BLaER1 treated with 17β-estradiol and CSF1 and Interleukin-3, amounts not matched to agents 10 nM and 100 nM (cell line): ENCODE measurements around the gene SHISAL1.
"Not testable (repeated sequence)": the region's sequence is repeated elsewhere in the genome, so short reads cannot be mapped to it uniquely, and the experiment has no call there.

Source experiments
- H3K27ac ChIP-seq, 11 experiments: shearing (Covaris generic); formaldehyde crosslinking; 2 replicates each; pipeline ENCODE4 v1.8.1; 2022
- H3K27me3 ChIP-seq, 11 experiments: shearing (Covaris generic); formaldehyde crosslinking; 2 replicates each; pipeline ENCODE4 v1.8.1; 2022
- H3K36me3 ChIP-seq, 11 experiments: shearing (Covaris generic); formaldehyde crosslinking; 2 replicates each; pipeline ENCODE4 v1.8.1; 2022
- H3K4me1 ChIP-seq, 10 experiments: shearing (Covaris generic); formaldehyde crosslinking; 2 replicates each; pipeline ENCODE4 v1.8.1; 2022
- H3K4me2 ChIP-seq, 11 experiments: shearing (Covaris generic); formaldehyde crosslinking; 2 replicates each; pipeline ENCODE4 v1.8.1; 2022
- H3K4me3 ChIP-seq, 10 experiments: shearing (Covaris generic); formaldehyde crosslinking; 2 replicates each; pipeline ENCODE4 v1.8.1; 2022
- H3K9ac ChIP-seq, 11 experiments: shearing (Covaris generic); formaldehyde crosslinking; 2 replicates each; pipeline ENCODE4 v1.8.1; 2022
- H3K9me3 ChIP-seq, 11 experiments: shearing (Covaris generic); formaldehyde crosslinking; replicated peaks in 1 of 11; 2 replicates each; pipeline ENCODE4 v1.8.1; 2022
- H4K20me1 ChIP-seq, 11 experiments: shearing (Covaris generic); formaldehyde crosslinking; 2 replicates each; pipeline ENCODE4 v1.8.1; 2022
- Cebpa-rat ChIP-seq, 11 experiments: shearing (Covaris generic); IDR thresholded peaks; 2 replicates each; pipeline ENCODE4 v1.8.1; 2022

SHISAL1 gene

DNA sequence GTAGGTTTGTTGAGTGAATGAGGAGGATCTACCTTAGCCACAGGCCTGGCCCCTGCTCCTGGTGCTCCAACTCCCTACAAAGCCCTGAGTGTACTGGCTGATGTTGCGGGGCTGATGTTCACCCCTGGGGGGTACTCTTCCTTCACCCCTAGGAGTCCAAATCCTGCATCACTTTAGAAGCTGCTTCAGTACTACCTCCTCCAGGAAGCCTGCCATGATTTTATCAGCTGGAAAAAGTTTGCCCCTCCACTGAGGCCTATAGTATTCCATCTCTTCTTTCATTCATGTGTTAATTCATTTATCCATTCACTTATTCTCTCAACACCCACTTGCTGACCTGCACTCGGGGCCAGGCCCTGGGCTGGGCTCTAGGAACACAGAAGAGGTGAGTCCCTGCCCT is 7.8 kb downstream of the SHISAL1 start:
- Histone ChIP-seq H3K27me3 (peaks cover 0 to 3% (median 0%) of the 10 kb centered on the region in 11 experiments; a peak in 1 of 22 replicates), H3K27ac (no peak overlapping the region), H3K4me2 (no peak overlapping the region), H4K20me1 (no peaks in the 10 kb centered on the region; a peak in 2 of 22 replicates), H3K4me3 (no peak overlapping the region), H3K9ac (no peak overlapping the region), H3K9me3 (no peaks in the 10 kb centered on the region), H3K36me3 (no peaks in the 10 kb centered on the region), H3K4me1 (peaks cover 0 to 21% (median 13%) of the 10 kb centered on the region in 10 experiments; a peak in 13 of 20 replicates)
- no peak for TF ChIP-seq Cebpa-rat (IDR thresholded peaks at IDR 0.05)

DNA sequence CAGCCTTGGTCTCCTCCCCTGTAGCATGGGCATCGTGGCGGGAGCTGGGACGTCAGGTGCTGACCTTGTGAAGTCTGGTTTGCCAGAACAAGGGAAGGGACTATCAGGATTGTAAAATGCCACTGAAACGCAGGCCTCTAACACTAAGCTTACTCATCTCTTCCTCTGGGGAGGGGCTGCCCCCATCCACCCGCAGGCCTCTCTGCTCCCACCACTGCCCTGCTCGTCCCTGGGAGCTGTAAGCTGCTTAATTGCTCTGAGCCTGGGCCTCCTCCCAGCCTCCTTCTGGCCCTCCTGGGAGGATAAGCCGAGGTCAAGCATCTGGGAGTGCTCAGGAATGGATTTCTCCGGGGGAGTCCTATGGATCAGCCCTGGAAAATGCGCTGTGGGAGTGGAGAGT is 8.4 kb downstream of the SHISAL1 start:
- no peak overlapping the region for H3K27ac ChIP-seq
- peaks cover 0 to 16% (median 7%) of the 10 kb centered on the region in 10 experiments; a peak in 13 of 20 replicates for H3K4me1 ChIP-seq
- H3K4me3 ChIP-seq = no peak overlapping the region
- H3K9me3 ChIP-seq = no peaks in the 10 kb centered on the region
- no peaks in the 10 kb centered on the region for H3K36me3 ChIP-seq
- TF ChIP-seq Cebpa-rat (IDR thresholded peaks at IDR 0.05) = no peak
- no peak overlapping the region for H3K4me2 ChIP-seq
- H3K9ac ChIP-seq = no peak overlapping the region
- peaks cover 0 to 3% (median 0%) of the 10 kb centered on the region in 11 experiments; a peak in 1 of 22 replicates for H3K27me3 ChIP-seq
- H4K20me1 ChIP-seq = no peaks in the 10 kb centered on the region; a peak in 2 of 22 replicates

DNA sequence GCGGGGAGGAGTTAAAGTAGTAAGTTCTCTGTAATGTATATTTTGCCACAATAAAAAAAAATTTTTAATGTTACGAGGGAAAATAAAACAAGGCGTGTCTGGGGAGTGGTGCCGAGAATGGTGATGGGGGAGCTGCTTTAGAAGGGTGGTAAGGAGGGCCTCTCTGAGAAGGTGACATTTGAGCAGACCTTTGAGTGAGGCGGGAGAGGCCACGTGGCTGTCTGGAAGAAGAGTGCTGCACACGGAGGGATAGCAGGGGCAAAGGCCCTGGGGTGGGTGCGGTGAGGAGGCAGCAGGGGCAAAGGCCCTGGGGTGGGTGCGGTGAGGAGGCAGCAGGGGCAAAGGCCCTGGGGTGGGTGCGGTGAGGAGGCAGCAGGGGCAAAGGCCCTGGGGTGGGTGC is 10.4 kb downstream of the SHISAL1 start:
- not testable (repeated sequence) for H3K9me3 ChIP-seq, H3K27ac ChIP-seq, H3K4me2 ChIP-seq, H3K4me3 ChIP-seq, H3K36me3 ChIP-seq, H4K20me1 ChIP-seq, H3K4me1 ChIP-seq, H3K27me3 ChIP-seq, H3K9ac ChIP-seq

DNA sequence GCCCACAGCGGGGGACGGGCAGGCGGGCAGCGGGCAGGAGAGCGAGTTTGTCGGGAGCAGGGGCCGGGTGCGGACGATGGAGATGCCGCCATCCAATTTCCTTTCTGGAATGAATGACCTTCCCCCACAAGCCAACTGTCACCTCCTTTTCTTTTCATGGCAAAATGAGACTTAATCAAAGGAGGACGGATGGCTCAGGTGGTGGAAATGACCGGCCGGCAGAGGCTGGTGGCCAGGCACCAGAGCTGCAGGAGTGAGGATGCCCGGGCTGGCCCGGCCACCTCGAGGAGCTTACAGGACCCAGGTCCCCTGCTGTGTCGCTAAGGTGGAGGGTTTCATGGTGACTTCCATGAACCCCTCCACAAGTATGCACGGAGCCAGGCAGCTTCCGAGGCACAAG is 11.7 kb downstream of the SHISAL1 start:
- Histone ChIP-seq H3K9me3 (no peaks in the 10 kb centered on the region), H3K36me3 (no peaks in the 10 kb centered on the region), H4K20me1 (peaks cover 0 to 8% (median 0%) of the 10 kb centered on the region in 11 experiments; a peak in 2 of 22 replicates), H3K4me1 (peaks cover 0 to 7% (median 0%) of the 10 kb centered on the region in 10 experiments; a peak in 3 of 20 replicates), H3K9ac (no peak overlapping the region), H3K27me3 (peaks cover 0 to 3% (median 0%) of the 10 kb centered on the region in 11 experiments; a peak in 2 of 22 replicates), H3K27ac (no peak overlapping the region), H3K4me2 (no peak overlapping the region), H3K4me3 (no peak overlapping the region)
- TF ChIP-seq Cebpa-rat (IDR thresholded peaks at IDR 0.05) = no peak

DNA sequence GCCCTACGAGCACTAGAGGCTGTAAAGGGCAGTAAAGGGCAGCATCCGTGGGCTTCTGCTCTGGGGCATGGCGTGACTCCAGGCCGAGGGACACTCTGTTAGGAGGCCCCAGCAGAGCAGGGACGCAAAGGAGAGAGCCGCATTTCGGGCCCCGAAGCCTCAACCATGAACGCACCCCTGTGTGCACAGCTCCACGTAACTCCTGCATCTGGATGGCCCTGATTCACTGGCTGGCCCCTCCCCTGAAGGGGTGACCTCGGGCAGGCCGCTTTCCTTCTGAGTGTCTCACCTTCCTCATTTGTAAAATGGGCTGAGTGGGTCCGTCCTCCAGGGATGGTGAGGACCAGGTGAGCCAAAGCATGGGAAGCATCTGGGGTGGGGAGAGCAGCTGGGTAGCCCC is 13.6 kb downstream of the SHISAL1 start:
- no peak for TF ChIP-seq Cebpa-rat (IDR thresholded peaks at IDR 0.05)
- Histone ChIP-seq H4K20me1 (peaks cover 0 to 8% (median 0%) of the 10 kb centered on the region in 11 experiments; a peak in 2 of 22 replicates), H3K36me3 (no peaks in the 10 kb centered on the region), H3K4me1 (peaks cover 0 to 7% (median 0%) of the 10 kb centered on the region in 10 experiments; a peak in 3 of 20 replicates), H3K4me3 (no peak overlapping the region), H3K27me3 (peaks cover 0 to 3% (median 0%) of the 10 kb centered on the region in 11 experiments; a peak in 2 of 22 replicates), H3K27ac (no peak overlapping the region), H3K4me2 (no peak overlapping the region), H3K9me3 (peaks cover 5 to 9% (median 7%) of the 10 kb centered on the region in 11 experiments; a peak in 21 of 22 replicates), H3K9ac (no peak overlapping the region)

DNA sequence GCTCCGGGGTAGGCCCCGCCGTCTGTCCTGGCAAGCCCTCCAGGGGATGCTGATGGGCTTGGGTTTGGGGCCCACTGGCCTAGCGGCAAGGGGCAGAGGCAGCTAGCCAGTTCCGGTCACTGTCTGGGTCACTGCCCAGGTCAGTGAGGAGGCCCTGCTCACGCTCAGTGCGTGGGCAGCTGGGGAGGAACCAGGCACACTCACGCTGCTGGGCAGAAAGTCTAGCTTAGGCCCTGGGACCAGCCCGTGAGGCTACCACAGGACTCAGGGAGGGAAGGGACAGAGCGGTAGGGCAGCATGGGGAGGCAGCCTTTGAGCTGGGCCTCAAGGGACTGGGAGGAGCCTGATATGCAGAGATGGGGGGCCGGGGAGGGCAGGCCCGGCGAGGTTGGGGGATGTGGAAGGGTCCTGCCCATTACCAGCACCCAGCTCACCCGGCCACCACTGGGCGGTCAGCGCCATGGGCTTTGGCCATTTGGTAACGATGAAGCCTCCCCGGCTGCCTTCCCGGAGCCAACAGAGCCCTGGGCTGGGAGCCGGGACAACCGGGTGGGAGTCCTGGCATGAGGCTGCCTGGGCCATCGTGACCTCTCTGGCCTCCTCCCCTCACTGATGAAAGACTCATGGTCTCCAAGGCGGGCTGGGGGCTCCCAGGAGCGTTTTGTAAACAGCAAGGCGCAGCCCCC is 14.2 kb downstream of the SHISAL1 start:
- Histone ChIP-seq H3K4me2 (no peak overlapping the region), H3K4me1 (peaks cover 0 to 7% (median 0%) of the 10 kb centered on the region in 10 experiments; a peak in 3 of 20 replicates), H3K9me3 (peaks cover 8 to 13% (median 11%) of the 10 kb centered on the region in 11 experiments; a peak in 21 of 22 replicates), H3K9ac (no peak overlapping the region), H3K4me3 (no peak overlapping the region), H3K27me3 (peaks cover 0 to 3% (median 0%) of the 10 kb centered on the region in 11 experiments; a peak in 2 of 22 replicates), H3K36me3 (no peaks in the 10 kb centered on the region), H4K20me1 (peaks cover 0 to 8% (median 0%) of the 10 kb centered on the region in 11 experiments; a peak in 2 of 22 replicates), H3K27ac (no peak overlapping the region)
- no peak for TF ChIP-seq Cebpa-rat (IDR thresholded peaks at IDR 0.05)

DNA sequence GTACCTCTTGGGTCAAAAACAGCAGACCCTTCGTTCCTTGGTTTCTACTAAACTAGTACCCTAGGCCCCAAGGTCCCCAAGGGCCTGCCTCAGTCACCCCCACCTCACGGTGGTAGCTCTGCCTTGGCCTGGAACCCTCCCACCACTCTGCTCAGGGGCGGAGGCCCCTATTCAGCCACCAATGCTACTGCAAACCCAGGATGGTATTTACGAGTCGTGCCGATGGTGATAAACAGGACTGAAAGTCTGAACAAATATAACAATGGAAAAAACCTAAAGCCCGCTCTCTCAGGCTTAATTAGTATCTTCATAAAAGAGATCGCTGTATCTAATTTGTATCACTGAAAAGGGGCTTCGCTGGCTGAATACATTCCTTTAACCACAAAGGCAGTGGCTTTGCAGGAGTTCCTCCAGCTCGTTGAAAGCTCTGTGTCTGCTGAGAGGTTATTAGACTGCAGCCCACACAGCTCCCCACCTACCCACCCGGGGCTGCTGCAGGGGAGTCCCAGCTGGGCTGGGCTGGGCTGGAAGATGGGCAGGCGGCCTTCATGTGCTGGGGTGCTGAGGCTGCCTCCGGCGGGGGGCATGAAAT is 15.2 kb downstream of the SHISAL1 start:
- H3K4me2 ChIP-seq = no peak overlapping the region
- H3K9ac ChIP-seq = no peak overlapping the region
- peaks cover 8 to 15% (median 11%) of the 10 kb centered on the region in 11 experiments; a peak in 21 of 22 replicates for H3K9me3 ChIP-seq
- H3K27ac ChIP-seq = no peak overlapping the region
- H3K4me1 ChIP-seq = peaks cover 0 to 7% (median 0%) of the 10 kb centered on the region in 10 experiments; a peak in 3 of 20 replicates
- TF ChIP-seq Cebpa-rat (IDR thresholded peaks at IDR 0.05) = no peak
- H3K36me3 ChIP-seq = no peaks in the 10 kb centered on the region
- no peak overlapping the region for H3K4me3 ChIP-seq
- peaks cover 0 to 8% (median 0%) of the 10 kb centered on the region in 11 experiments; a peak in 2 of 22 replicates for H4K20me1 ChIP-seq
- peaks cover 0 to 3% (median 0%) of the 10 kb centered on the region in 11 experiments; a peak in 2 of 22 replicates for H3K27me3 ChIP-seq

DNA sequence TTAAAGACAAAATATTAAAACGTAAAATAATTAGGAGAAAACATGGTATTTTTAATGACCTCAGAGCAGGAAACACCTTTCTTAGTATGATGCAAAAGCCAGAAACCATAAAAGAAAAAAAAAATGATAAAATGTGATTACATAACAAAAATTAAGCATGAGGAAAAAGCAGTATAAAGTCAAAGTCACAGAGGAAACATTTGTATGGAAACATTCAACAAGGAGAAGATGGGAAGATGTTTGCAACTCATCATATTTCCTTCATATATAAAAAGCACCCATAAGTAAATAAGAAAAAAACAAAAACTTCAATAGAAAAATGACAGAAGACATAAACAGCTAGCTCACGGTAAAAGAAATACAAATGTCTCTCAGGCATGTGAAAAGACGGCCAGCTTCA is 17.3 kb downstream of the SHISAL1 start:
- Histone ChIP-seq H3K4me3 (no peak overlapping the region), H3K9ac (no peak overlapping the region), H3K9me3 (peaks cover 8 to 15% (median 11%) of the 10 kb centered on the region in 11 experiments; a peak in 21 of 22 replicates), H3K27me3 (peaks cover 0 to under 1% (median 0%) of the 10 kb centered on the region in 11 experiments; a peak in 3 of 22 replicates), H3K4me1 (peaks cover 10 to 25% (median 15%) of the 10 kb centered on the region in 10 experiments), H3K36me3 (no peaks in the 10 kb centered on the region), H4K20me1 (peaks cover 0 to 8% (median 0%) of the 10 kb centered on the region in 11 experiments; a peak in 1 of 22 replicates), H3K4me2 (no peak overlapping the region), H3K27ac (no peak overlapping the region)
- TF ChIP-seq Cebpa-rat (IDR thresholded peaks at IDR 0.05) = no peak

DNA sequence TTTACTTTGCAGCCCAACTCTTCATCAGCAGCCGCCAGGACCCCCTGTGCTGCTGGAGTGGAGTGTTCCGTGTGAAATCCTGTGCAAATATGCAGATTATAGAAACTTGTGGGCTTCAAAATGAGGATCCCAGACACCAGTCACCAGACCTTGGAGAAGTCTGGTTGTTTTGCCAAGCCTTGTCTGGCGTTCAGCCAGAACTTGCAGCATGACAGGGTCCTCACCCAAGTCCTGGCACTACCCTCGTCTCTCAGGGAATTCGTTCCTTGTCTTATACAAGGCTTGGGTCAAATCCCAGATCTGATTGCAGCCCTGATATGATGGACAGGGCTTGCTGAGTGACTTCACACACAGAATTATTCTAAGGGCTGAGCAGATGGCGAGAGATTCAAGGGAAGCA is 18.9 kb downstream of the SHISAL1 start:
- Histone ChIP-seq H3K9me3 (peaks cover 8 to 15% (median 11%) of the 10 kb centered on the region in 11 experiments; a peak in 21 of 22 replicates), H3K36me3 (no peaks in the 10 kb centered on the region), H3K4me3 (no peak overlapping the region), H3K27ac (no peak overlapping the region), H3K4me2 (no peak overlapping the region), H3K27me3 (no peaks in the 10 kb centered on the region; a peak in 3 of 22 replicates), H4K20me1 (peaks cover 0 to 7% (median 0%) of the 10 kb centered on the region in 11 experiments; a peak in 1 of 22 replicates), H3K9ac (no peak overlapping the region), H3K4me1 (peaks cover 10 to 35% (median 23%) of the 10 kb centered on the region in 10 experiments)
- TF ChIP-seq Cebpa-rat (IDR thresholded peaks at IDR 0.05) = no peak
